ENCODE results near the gene PVALB.

DNA sequence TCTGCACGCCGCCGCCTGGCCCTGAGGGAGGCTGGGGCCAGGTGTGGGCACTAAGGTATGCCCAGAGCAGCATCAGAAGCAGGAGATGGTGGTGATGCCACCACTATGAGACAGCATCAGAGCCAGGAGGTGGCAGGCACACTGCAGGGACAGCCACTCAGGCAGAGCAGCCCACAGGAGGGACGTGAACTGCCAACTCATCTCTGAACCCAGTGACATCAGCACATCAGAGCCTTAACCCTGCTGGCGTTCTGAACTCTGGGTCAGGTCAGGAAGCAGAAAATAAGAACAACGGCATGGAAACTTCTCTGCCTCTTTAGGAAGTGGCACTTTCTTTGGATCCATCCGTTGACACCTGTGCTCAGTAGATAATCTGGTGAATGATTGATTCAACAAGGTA lies 26.2 kb downstream of the PVALB start:
- TF ChIP-seq, protein P1, sequence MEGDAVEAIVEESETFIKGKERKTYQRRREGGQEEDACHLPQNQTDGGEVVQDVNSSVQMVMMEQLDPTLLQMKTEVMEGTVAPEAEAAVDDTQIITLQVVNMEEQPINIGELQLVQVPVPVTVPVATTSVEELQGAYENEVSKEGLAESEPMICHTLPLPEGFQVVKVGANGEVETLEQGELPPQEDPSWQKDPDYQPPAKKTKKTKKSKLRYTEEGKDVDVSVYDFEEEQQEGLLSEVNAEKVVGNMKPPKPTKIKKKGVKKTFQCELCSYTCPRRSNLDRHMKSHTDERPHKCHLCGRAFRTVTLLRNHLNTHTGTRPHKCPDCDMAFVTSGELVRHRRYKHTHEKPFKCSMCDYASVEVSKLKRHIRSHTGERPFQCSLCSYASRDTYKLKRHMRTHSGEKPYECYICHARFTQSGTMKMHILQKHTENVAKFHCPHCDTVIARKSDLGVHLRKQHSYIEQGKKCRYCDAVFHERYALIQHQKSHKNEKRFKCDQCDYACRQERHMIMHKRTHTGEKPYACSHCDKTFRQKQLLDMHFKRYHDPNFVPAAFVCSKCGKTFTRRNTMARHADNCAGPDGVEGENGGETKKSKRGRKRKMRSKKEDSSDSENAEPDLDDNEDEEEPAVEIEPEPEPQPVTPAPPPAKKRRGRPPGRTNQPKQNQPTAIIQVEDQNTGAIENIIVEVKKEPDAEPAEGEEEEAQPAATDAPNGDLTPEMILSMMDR (conservative IDR thresholded peaks at IDR 0.05; ENCODE audit: low read depth, low read length), result no peak
- TF ChIP-seq, protein P2, sequence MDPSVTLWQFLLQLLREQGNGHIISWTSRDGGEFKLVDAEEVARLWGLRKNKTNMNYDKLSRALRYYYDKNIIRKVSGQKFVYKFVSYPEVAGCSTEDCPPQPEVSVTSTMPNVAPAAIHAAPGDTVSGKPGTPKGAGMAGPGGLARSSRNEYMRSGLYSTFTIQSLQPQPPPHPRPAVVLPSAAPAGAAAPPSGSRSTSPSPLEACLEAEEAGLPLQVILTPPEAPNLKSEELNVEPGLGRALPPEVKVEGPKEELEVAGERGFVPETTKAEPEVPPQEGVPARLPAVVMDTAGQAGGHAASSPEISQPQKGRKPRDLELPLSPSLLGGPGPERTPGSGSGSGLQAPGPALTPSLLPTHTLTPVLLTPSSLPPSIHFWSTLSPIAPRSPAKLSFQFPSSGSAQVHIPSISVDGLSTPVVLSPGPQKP (IDR thresholded peaks at IDR 0.05; ENCODE audit: borderline replicate concordance, low read depth, low read length), result no peak
- TF ChIP-seq POLR2A (IDR thresholded peaks at IDR 0.05; ENCODE audit: low read depth, low read length), result no peak
- no peak for TF ChIP-seq FOS (IDR thresholded peaks at IDR 0.05; ENCODE audit: low read depth, low read length)
- TF ChIP-seq, protein P3, sequence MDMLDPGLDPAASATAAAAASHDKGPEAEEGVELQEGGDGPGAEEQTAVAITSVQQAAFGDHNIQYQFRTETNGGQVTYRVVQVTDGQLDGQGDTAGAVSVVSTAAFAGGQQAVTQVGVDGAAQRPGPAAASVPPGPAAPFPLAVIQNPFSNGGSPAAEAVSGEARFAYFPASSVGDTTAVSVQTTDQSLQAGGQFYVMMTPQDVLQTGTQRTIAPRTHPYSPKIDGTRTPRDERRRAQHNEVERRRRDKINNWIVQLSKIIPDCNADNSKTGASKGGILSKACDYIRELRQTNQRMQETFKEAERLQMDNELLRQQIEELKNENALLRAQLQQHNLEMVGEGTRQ (IDR thresholded peaks at IDR 0.05; ENCODE audit: low read depth, low read length), result no peak
- TF ChIP-seq RAD21 (IDR thresholded peaks at IDR 0.05; ENCODE audit: low read length), result no peak
- no peak for TF ChIP-seq MAFK (IDR thresholded peaks at IDR 0.05; ENCODE audit: low read depth, low read length)
- no peak for TF ChIP-seq BHLHE40 (IDR thresholded peaks at IDR 0.05; ENCODE audit: low read depth, low read length)
- TF ChIP-seq NFE2L2 (IDR thresholded peaks at IDR 0.05; ENCODE audit: low read depth, low read length), result no peak
- TF ChIP-seq RFX5 (IDR thresholded peaks at IDR 0.05; ENCODE audit: low read depth, low read length), result no peak
